Measurements from ENCODE around the gene NUCB1. TPM values are rescaled to one million over a fixed set of nuclear protein-coding genes. Genes with fewer than 3 reads are reported as not detected.

NUCB1 gene
- total and polyA plus RNA-seq, 9 of the 15 experiments (the other 6 are each of a cell fraction or from before 2014, with no cell fraction given) = 3.1 to 153 (median 71.7) TPM

DNA sequence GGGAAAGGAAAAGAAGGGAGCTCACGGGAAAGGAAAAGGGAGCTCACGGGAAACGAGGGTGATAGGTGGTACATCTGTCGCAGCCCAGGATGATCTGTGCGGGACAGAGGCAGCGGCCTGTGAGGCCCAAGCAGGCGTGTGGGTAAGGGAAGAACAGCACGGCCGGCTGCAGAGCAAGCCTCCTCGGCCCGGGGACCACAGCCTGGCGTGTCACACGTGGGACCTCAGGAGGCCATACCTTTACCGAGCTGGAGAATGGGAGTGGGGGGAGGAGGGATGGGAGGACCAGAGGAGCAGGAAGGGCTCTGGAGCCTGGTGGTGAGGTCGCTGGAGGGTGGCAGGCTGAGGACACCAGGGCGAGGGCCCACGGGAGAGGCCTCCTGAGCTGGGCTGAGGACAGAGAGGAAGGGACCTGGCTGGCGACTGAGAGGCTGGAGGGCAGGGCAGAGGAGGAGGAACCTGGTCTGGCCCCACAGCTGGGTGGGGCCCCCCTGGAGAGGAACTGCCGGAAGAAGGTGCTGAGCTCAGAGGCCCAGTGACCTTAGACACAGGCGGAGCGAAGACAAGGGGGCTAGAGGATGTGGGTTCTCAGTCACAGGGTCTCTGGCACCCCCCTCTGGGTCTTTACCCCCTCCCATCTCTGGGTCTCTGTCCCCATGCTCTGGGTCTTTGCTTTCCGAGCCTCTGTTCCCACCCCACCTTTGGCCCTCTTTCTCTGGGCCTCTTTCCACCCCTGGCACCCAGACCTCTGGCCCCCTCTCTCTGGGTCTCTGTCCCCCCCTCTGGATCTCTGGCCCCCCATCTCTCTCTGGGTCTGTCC is 62.1 kb downstream of the NUCB1 start (continued):
- TF ChIP-seq, protein P1, sequence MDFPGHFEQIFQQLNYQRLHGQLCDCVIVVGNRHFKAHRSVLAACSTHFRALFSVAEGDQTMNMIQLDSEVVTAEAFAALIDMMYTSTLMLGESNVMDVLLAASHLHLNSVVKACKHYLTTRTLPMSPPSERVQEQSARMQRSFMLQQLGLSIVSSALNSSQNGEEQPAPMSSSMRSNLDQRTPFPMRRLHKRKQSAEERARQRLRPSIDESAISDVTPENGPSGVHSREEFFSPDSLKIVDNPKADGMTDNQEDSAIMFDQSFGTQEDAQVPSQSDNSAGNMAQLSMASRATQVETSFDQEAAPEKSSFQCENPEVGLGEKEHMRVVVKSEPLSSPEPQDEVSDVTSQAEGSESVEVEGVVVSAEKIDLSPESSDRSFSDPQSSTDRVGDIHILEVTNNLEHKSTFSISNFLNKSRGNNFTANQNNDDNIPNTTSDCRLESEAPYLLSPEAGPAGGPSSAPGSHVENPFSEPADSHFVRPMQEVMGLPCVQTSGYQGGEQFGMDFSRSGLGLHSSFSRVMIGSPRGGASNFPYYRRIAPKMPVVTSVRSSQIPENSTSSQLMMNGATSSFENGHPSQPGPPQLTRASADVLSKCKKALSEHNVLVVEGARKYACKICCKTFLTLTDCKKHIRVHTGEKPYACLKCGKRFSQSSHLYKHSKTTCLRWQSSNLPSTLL (IDR thresholded peaks at IDR 0.05) = peak; percentile 22; the same call in 1 of the 2 replicates
- TF ChIP-seq ZNF512 (tag; IDR thresholded peaks at IDR 0.05) = no peak
- no peak for TF ChIP-seq ZNF79 (CRISPR knock-in tag; IDR thresholded peaks at IDR 0.05; ENCODE audit: low read depth)
- no peak for TF ChIP-seq NCOA6 (IDR thresholded peaks at IDR 0.05)
- no peak for TF ChIP-seq GTF2E2 (tag; IDR thresholded peaks at IDR 0.05)
- 0 out of 2 replicates have a peak, but pooled peaks have one; percentile 62 for TF ChIP-seq SOX6 (IDR thresholded peaks at IDR 0.05)
- TF ChIP-seq KAT7 (CRISPR knock-in tag; IDR thresholded peaks at IDR 0.05; ENCODE audit: borderline replicate concordance) = no peak
- peak; percentile 48; the same call in 1 of the 2 replicates for TF ChIP-seq DPF2 (IDR thresholded peaks at IDR 0.05)
- no peak for TF ChIP-seq ZNF41 (CRISPR knock-in tag; conservative IDR thresholded peaks at IDR 0.05)
- TF ChIP-seq TEAD4 (IDR thresholded peaks at IDR 0.05; ENCODE audit: low read length) = no peak
- TF ChIP-seq TEAD4 (CRISPR knock-in tag; IDR thresholded peaks at IDR 0.05; ENCODE audit: borderline replicate concordance) = no peak
- TF ChIP-seq RBM34 (IDR thresholded peaks at IDR 0.05; ENCODE audit: borderline replicate concordance, insufficient read depth, low read length) = no peak
- 0 out of 2 replicates have a peak, but pooled peaks have one; percentile 48 for TF ChIP-seq SMARCA5 (IDR thresholded peaks at IDR 0.05)
- no peak for TF ChIP-seq IRF2 (CRISPR knock-in tag; IDR thresholded peaks at IDR 0.05)
- TF ChIP-seq ZC3H4 (CRISPR knock-in tag; IDR thresholded peaks at IDR 0.05; ENCODE audit: borderline replicate concordance) = no peak
- peak; percentile 49 to 52; a peak in 1 of 4 replicates for TF ChIP-seq MLLT1 (IDR thresholded peaks at IDR 0.05)
- no peak for TF ChIP-seq ZBED1 (IDR thresholded peaks at IDR 0.05)
- no peak for TF ChIP-seq ZNF408 (CRISPR knock-in tag; IDR thresholded peaks at IDR 0.05; ENCODE audit: low read depth)
- TF ChIP-seq ZNF431 (CRISPR knock-in tag; IDR thresholded peaks at IDR 0.05) = 0 out of 2 replicates have a peak, but pooled peaks have one; percentile 63
- TF ChIP-seq ZNF76 (CRISPR knock-in tag; IDR thresholded peaks at IDR 0.05; ENCODE audit: borderline replicate concordance) = no peak; the same call in 1 of the 2 replicates
- TF ChIP-seq KHSRP (IDR thresholded peaks at IDR 0.05) = no peak
- peak; percentile 46; the same call in 1 of the 2 replicates for TF ChIP-seq NCOA1 (IDR thresholded peaks at IDR 0.05; ENCODE audit: low read depth)
- TF ChIP-seq ZBTB12 (CRISPR knock-in tag; IDR thresholded peaks at IDR 0.05) = no peak
- TF ChIP-seq HNRNPUL1 (IDR thresholded peaks at IDR 0.05; ENCODE audit: low read length) = no peak
- TF ChIP-seq FOXP1 (CRISPR knock-in tag; IDR thresholded peaks at IDR 0.05) = 0 out of 2 replicates have a peak, but pooled peaks have one; percentile 37
